NK-92 treated with Interleukin-12 subunit alpha and Interleukin-12 subunit beta, amount 100 ng/mL, for 24 hours (cell line): Measurements from ENCODE around the gene CCDC69.
"Not testable (repeated sequence)": the region's sequence is repeated elsewhere in the genome, so short reads cannot be mapped to it uniquely, and the experiment has no call there.

Experiments
- DNase-seq: peaks from one replicate; lab custom pipeline; 2025; lab: John Stamatoyannopoulos, UW

Gene CCDC69

GRCh38 chr5:151223447-151224264 lies at the start of gene CCDC69:
TSS of gene CCDC69 (minus strand) at chr5:151224092. CDS start at chr5:151223970, 122 bp downstream.
- DNase-seq: peak; percentile 60

GRCh38 chr5:151271336-151271735 lies 47.4 kb upstream of the CCDC69 start:
- DNase-seq: no peak

GRCh38 chr5:151270599-151270998 lies 46.7 kb upstream of the CCDC69 start:
- no peak for DNase-seq

GRCh38 chr5:151267491-151268260 lies 43.8 kb upstream of the CCDC69 start:
- DNase-seq: no peak

- no peak for DNase-seq
These were observed 40.2 kb upstream of the CCDC69 start for GRCh38 chr5:151264113-151264512.

- DNase-seq: no peak
These were observed 38.6 kb upstream of the CCDC69 start for GRCh38 chr5:151262532-151262931.

GRCh38 chr5:151259931-151260330 lies 36.0 kb upstream of the CCDC69 start:
- no peak for DNase-seq

- no peak for DNase-seq
These were observed 34.9 kb upstream of the CCDC69 start for GRCh38 chr5:151258816-151259215.

- DNase-seq: no peak
These were observed 34.3 kb upstream of the CCDC69 start for GRCh38 chr5:151258201-151258611.

GRCh38 chr5:151257731-151258181 lies 33.9 kb upstream of the CCDC69 start:
- DNase-seq: no peak

- DNase-seq: no peak
These were observed 31.9 kb upstream of the CCDC69 start for GRCh38 chr5:151255621-151256286.

GRCh38 chr5:151254990-151255389 lies 31.1 kb upstream of the CCDC69 start:
- not testable (repeated sequence) for DNase-seq

GRCh38 chr5:151254556-151254955 lies 30.7 kb upstream of the CCDC69 start:
- no peak for DNase-seq

- no peak for DNase-seq
These were observed 29.7 kb upstream of the CCDC69 start for GRCh38 chr5:151253605-151253950.

- DNase-seq: peak; percentile 99
These were observed 29.1 kb upstream of the CCDC69 start, which contains the start of gene GM2A for GRCh38 chr5:151252762-151253604. TSS of gene GM2A (plus strand) at chr5:151253185. CDS start at chr5:151253217, 32 bp downstream.

- no peak for DNase-seq
These were observed 27.7 kb upstream of the CCDC69 start for GRCh38 chr5:151251621-151252020.

- DNase-seq: peak; percentile 71
These were observed 27.2 kb upstream of the CCDC69 start for GRCh38 chr5:151251001-151251551.

- DNase-seq: no peak
These were observed 26.6 kb upstream of the CCDC69 start for GRCh38 chr5:151250346-151251000.

GRCh38 chr5:151249281-151249680 lies 25.4 kb upstream of the CCDC69 start:
- no peak for DNase-seq

GRCh38 chr5:151248651-151249050 lies 24.8 kb upstream of the CCDC69 start:
- no peak for DNase-seq
